ENCODE measurements around the gene MAD1L1. TPM values are rescaled to one million over a fixed set of nuclear protein-coding genes. Genes with fewer than 3 reads are reported as not detected.

Gene MAD1L1
- total RNA-seq, 4 donors from 2014 or later = 60.3 to 149 (median 73.7) TPM

- TF ChIP-seq, protein P1, sequence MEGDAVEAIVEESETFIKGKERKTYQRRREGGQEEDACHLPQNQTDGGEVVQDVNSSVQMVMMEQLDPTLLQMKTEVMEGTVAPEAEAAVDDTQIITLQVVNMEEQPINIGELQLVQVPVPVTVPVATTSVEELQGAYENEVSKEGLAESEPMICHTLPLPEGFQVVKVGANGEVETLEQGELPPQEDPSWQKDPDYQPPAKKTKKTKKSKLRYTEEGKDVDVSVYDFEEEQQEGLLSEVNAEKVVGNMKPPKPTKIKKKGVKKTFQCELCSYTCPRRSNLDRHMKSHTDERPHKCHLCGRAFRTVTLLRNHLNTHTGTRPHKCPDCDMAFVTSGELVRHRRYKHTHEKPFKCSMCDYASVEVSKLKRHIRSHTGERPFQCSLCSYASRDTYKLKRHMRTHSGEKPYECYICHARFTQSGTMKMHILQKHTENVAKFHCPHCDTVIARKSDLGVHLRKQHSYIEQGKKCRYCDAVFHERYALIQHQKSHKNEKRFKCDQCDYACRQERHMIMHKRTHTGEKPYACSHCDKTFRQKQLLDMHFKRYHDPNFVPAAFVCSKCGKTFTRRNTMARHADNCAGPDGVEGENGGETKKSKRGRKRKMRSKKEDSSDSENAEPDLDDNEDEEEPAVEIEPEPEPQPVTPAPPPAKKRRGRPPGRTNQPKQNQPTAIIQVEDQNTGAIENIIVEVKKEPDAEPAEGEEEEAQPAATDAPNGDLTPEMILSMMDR (IDR thresholded peaks at IDR 0.05) = no peak
- TF ChIP-seq EP300 (IDR thresholded peaks at IDR 0.05) (no peak), POLR2A (IDR thresholded peaks at IDR 0.05) (no peak)
- peaks cover 0 to 42% (median 2%) of the 10 kb centered on the region in 3 donors for H3K36me3 ChIP-seq
- 90 to 93% methylated on average over 28 of the region's 28 CpGs for WGBS, 2 donors
- peaks cover 0 to 5% (median 0%) of the 10 kb centered on the region in 4 donors for H3K9me3 ChIP-seq
- no peak overlapping the region for H3K4me3 ChIP-seq
- no peak overlapping the region for H3K27ac ChIP-seq
- H3K27me3 ChIP-seq = no peaks in the 10 kb centered on the region
- no peaks in the 10 kb centered on the region for H3K4me1 ChIP-seq
- DNase-seq (ENCODE audit: low spot score in 2 of 2) = no peak
These were observed 275.1 kb downstream of the MAD1L1 start for GRCh38 chr7:1957471-1958225.

GRCh38 chr7:1956611-1957470 lies 275.9 kb downstream of the MAD1L1 start:
- Histone ChIP-seq H3K27me3 (no peaks in the 10 kb centered on the region), H3K9me3 (peaks cover 0 to 2% (median 0%) of the 10 kb centered on the region in 4 donors), H3K27ac (no peak overlapping the region), H3K36me3 (peaks cover 0 to 39% (median 2%) of the 10 kb centered on the region in 3 donors), H3K4me1 (no peaks in the 10 kb centered on the region), H3K4me3 (no peak overlapping the region)
- TF ChIP-seq EP300 (IDR thresholded peaks at IDR 0.05) (no peak), POLR2A (IDR thresholded peaks at IDR 0.05) (no peak)
- TF ChIP-seq, protein P1 (IDR thresholded peaks at IDR 0.05) = no peak
- DNase-seq (ENCODE audit: low spot score in 2 of 2) = no peak
- WGBS, 2 donors = 89 to 94% methylated on average over 30 of the region's 30 CpGs

GRCh38 chr7:1956141-1956540 lies 276.6 kb downstream of the MAD1L1 start:
- H3K4me3 ChIP-seq = no peak overlapping the region
- WGBS, 2 donors = 93 to 96% methylated on average over 8 of the region's 8 CpGs
- no peaks in the 10 kb centered on the region for H3K4me1 ChIP-seq
- H3K36me3 ChIP-seq = peaks cover 0 to 35% (median 2%) of the 10 kb centered on the region in 3 donors
- H3K9me3 ChIP-seq = no peaks in the 10 kb centered on the region
- DNase-seq (ENCODE audit: low spot score in 2 of 2) = no peak
- no peak overlapping the region for H3K27ac ChIP-seq
- no peaks in the 10 kb centered on the region for H3K27me3 ChIP-seq
- no peak for TF ChIP-seq EP300 (IDR thresholded peaks at IDR 0.05)
- TF ChIP-seq, protein P1 (IDR thresholded peaks at IDR 0.05) = no peak
- no peak for TF ChIP-seq POLR2A (IDR thresholded peaks at IDR 0.05)

GRCh38 chr7:1954366-1955004 lies 278.3 kb downstream of the MAD1L1 start:
- Histone ChIP-seq H3K9me3 (no peaks in the 10 kb centered on the region), H3K4me3 (no peak overlapping the region), H3K4me1 (no peaks in the 10 kb centered on the region), H3K27me3 (no peaks in the 10 kb centered on the region), H3K27ac (no peak overlapping the region), H3K36me3 (peaks cover 0 to 35% (median 2%) of the 10 kb centered on the region in 3 donors)
- no peak for DNase-seq (ENCODE audit: low spot score in 2 of 2)
- 72 to 77% methylated on average over 18 to 22 of the region's 22 CpGs for WGBS, 2 donors
- TF ChIP-seq EP300 (IDR thresholded peaks at IDR 0.05) (no peak), POLR2A (IDR thresholded peaks at IDR 0.05) (no peak)
- TF ChIP-seq, protein P1 (IDR thresholded peaks at IDR 0.05) = no peak
